Measurements from ENCODE around the gene RGS3. TPM values are rescaled to one million over a fixed set of nuclear protein-coding genes. Genes with fewer than 3 reads are reported as not detected.

The RGS3 gene
- total and polyA plus RNA-seq, 10 of the 15 experiments (the other 5 are each of a cell fraction or from before 2014, with no cell fraction given) = 2.9 to 138 (median 28.8) TPM

DNA sequence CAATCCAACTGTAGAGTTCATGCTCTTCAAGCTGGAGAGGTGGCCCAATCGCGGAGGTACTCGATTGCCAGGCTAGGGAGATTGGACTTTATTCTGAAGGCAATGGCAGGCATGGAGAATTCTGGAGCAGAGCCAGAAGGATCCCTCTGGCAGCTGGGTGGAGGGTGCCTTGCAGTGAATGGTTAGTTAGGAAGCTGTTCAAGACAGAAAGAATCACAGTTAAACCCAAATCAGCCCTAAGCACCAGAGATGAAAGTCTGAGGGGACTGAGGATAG lies 182.4 kb downstream of the RGS3 start:
- Histone ChIP-seq H3K9me3 (replicated peaks; ENCODE audit: control insufficient read depth, insufficient read depth, low read length) (no peaks in the 10 kb centered on the region; the same call in 2 of the 3 replicates), H3K4me1 (ENCODE audit: control insufficient read depth, insufficient read depth, low read length) (no peaks in the 10 kb centered on the region), H3K4me3 (no peak overlapping the region), H3K9ac (ENCODE audit: control insufficient read depth, insufficient read depth, low read length) (no peak overlapping the region), H2AFZ (ENCODE audit: control insufficient read depth, low read depth, low read length) (no peak overlapping the region), H3K79me2 (ENCODE audit: control insufficient read depth, insufficient read depth, low read length) (no peaks in the 10 kb centered on the region), H4K20me1 (ENCODE audit: control insufficient read depth, insufficient read depth) (no peaks in the 10 kb centered on the region), H3K27me3 (replicated peaks in 1 of 2; ENCODE audit: control insufficient read depth in 2 of 2, insufficient read depth in 2 of 2, low read length in 1 of 2) (no peaks in the 10 kb centered on the region), H3K36me3 (ENCODE audit: control insufficient read depth in 2 of 2, insufficient read depth in 2 of 2, low read length in 1 of 2) (no peaks in the 10 kb centered on the region), H3K27ac (ENCODE audit: control insufficient read depth, insufficient read depth) (no peak overlapping the region), H3K4me2 (ENCODE audit: control insufficient read depth, insufficient read depth) (no peak overlapping the region)
- ATAC-seq (no peak), FAIRE-seq (no peak), DNase-seq (ENCODE audit: low read depth, low spot score) (no peak)
- TF ChIP-seq, protein P1, sequence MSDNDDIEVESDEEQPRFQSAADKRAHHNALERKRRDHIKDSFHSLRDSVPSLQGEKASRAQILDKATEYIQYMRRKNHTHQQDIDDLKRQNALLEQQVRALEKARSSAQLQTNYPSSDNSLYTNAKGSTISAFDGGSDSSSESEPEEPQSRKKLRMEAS (IDR thresholded peaks at IDR 0.05; ENCODE audit: low read depth, low read length) = no peak
- TF ChIP-seq IKZF1 (conservative IDR thresholded peaks at IDR 0.05) = no peak
- TF ChIP-seq ZZZ3 (IDR thresholded peaks at IDR 0.05; ENCODE audit: control insufficient read depth, insufficient read length, low read depth) = no peak
- TF ChIP-seq, protein P2, sequence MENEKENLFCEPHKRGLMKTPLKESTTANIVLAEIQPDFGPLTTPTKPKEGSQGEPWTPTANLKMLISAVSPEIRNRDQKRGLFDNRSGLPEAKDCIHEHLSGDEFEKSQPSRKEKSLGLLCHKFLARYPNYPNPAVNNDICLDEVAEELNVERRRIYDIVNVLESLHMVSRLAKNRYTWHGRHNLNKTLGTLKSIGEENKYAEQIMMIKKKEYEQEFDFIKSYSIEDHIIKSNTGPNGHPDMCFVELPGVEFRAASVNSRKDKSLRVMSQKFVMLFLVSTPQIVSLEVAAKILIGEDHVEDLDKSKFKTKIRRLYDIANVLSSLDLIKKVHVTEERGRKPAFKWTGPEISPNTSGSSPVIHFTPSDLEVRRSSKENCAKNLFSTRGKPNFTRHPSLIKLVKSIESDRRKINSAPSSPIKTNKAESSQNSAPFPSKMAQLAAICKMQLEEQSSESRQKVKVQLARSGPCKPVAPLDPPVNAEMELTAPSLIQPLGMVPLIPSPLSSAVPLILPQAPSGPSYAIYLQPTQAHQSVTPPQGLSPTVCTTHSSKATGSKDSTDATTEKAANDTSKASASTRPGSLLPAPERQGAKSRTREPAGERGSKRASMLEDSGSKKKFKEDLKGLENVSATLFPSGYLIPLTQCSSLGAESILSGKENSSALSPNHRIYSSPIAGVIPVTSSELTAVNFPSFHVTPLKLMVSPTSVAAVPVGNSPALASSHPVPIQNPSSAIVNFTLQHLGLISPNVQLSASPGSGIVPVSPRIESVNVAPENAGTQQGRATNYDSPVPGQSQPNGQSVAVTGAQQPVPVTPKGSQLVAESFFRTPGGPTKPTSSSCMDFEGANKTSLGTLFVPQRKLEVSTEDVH (IDR thresholded peaks at IDR 0.05; ENCODE audit: low read depth, partially characterized antibody) = no peak
- TF ChIP-seq EGR1 (IDR thresholded peaks at IDR 0.05; ENCODE audit: borderline replicate concordance in 1 of 2, low read depth in 2 of 2, low read length in 2 of 2) = no peak
- no peak for TF ChIP-seq CHD1 (IDR thresholded peaks at IDR 0.05; ENCODE audit: low read depth, low read length)
- no peak for TF ChIP-seq ZNF622 (IDR thresholded peaks at IDR 0.05)
- no peak for TF ChIP-seq KDM1A (IDR thresholded peaks at IDR 0.05; ENCODE audit: borderline replicate concordance)
- no peak for TF ChIP-seq NRF1 (conservative IDR thresholded peaks at IDR 0.05; ENCODE audit: low read depth, low read length)
- TF ChIP-seq KAT2A (conservative IDR thresholded peaks at IDR 0.05; ENCODE audit: control insufficient read depth, low read depth, low read length) = no peak
- no peak for TF ChIP-seq JUNB (IDR thresholded peaks at IDR 0.05)
- no peak for TF ChIP-seq ZBED1 (IDR thresholded peaks at IDR 0.05; ENCODE audit: borderline replicate concordance)
- no peak for TF ChIP-seq TARDBP (IDR thresholded peaks at IDR 0.05; ENCODE audit: borderline replicate concordance)
- no peak for TF ChIP-seq POLR2AphosphoS2 (IDR thresholded peaks at IDR 0.05; ENCODE audit: low read depth, low read length)
- no peak for TF ChIP-seq BHLHE40 (IDR thresholded peaks at IDR 0.05; ENCODE audit: borderline replicate concordance in 1 of 2, low read depth in 2 of 2, low read length in 1 of 2)
- TF ChIP-seq BRCA1 (IDR thresholded peaks at IDR 0.05; ENCODE audit: low read depth, low read length) = no peak
- no peak for TF ChIP-seq POLR2A (IDR thresholded peaks at IDR 0.05; ENCODE audit: low read depth, low read length)
- in situ Hi-C loops (cut with MboI) = no loop called here
- intact Hi-C loops (cut with micrococcal nuclease; ENCODE audit: unreplicated experiment) = no loop called here
- ChIA-PET RAD21 (ENCODE audit: unreplicated experiment) (no interaction called here), SMC1A (ENCODE audit: uncharacterized antibody, unreplicated experiment) (no interaction called here), POLR2A (no interaction called here), CTCF (interaction anchor here (1.3 kb wide), 1 partner anchor 55 kb away, joined by 3 read pairs; no protein-coding TSS in a partner anchor)
- no TSS peak for BruUV-seq (replicated peaks)
- 37% methylated on average over 3 of the region's 3 CpGs for WGBS (ENCODE audit: insufficient coverage, insufficient replicate concordance, low lambda C conversion rate, missing lambda C conversion rate)

Measured in GM12878 (cell line).